Astrocyte (in vitro differentiated cells and primary cell): ENCODE measurements around the gene BCAT1. TPM values are rescaled to one million over a fixed set of nuclear protein-coding genes. Genes with fewer than 3 reads are reported as not detected.

ENCODE experiments used
- DNase-seq: peaks from one replicate; pipeline ENCODE4 v3.0.0-alpha.2; 2010; ENCODE audit warnings: low read depth
- FAIRE-seq: peaks from 2 replicates; lab custom pipeline; 2011; peaks lifted over from hg19 to GRCh38; lab: Jason Lieb, UNC
- H2AFZ ChIP-seq: 2 replicates; pipeline ENCODE4 v1.6.0; 2012; ENCODE audit warnings: low read depth, low read length, inconsistent platforms
- H3K27ac ChIP-seq: 2 replicates; pipeline ENCODE4 v1.5.1; 2011; ENCODE audit warnings: low read depth, low read length, inconsistent platforms
- H3K27me3 ChIP-seq: 2 replicates; pipeline ENCODE4 v1.6.0; 2011; ENCODE audit warnings: low read length, inconsistent platforms; ENCODE audit not compliant: insufficient read depth
- H3K36me3 ChIP-seq: 2 replicates; pipeline ENCODE4 v1.5.1; 2011; ENCODE audit warnings: low read length, inconsistent platforms; ENCODE audit not compliant: insufficient read depth
- H3K4me1 ChIP-seq: 2 replicates; pipeline ENCODE4 v1.5.1; 2011; ENCODE audit warnings: low read length, inconsistent platforms; ENCODE audit not compliant: insufficient read depth
- H3K4me2 ChIP-seq: 2 replicates; pipeline ENCODE4 v1.6.0; 2012; ENCODE audit warnings: low read length, inconsistent platforms
- H3K4me3 ChIP-seq: 2 replicates; pipeline ENCODE4 v1.5.1; 2011; ENCODE audit warnings: low read depth, mild to moderate bottlenecking, low read length, inconsistent platforms; ENCODE audit not compliant: insufficient read depth
- H3K79me2 ChIP-seq: 2 replicates; pipeline ENCODE4 v1.6.0; 2012; ENCODE audit warnings: mild to moderate bottlenecking, low read length, inconsistent platforms; ENCODE audit not compliant: insufficient read depth
- H3K9ac ChIP-seq: 2 replicates; pipeline ENCODE4 v1.6.0; 2012; ENCODE audit warnings: mild to moderate bottlenecking, low read length, inconsistent platforms
- H3K9me3 ChIP-seq: 2 replicates; pipeline ENCODE4 v1.5.1; 2012; ENCODE audit warnings: low read depth, mild to moderate bottlenecking, low read length, inconsistent platforms; ENCODE audit not compliant: insufficient read depth
- H4K20me1 ChIP-seq: 2 replicates; pipeline ENCODE4 v1.6.0; 2012; ENCODE audit warnings: low read length, inconsistent platforms; ENCODE audit not compliant: insufficient read depth
- H3K27ac Mint-ChIP-seq: one replicate; pipeline ENCODE4 v1.8.0; 2021; ENCODE audit warnings: mild to moderate bottlenecking, mixed read lengths; ENCODE audit not compliant: unreplicated experiment
- H3K27me3 Mint-ChIP-seq: one replicate; pipeline ENCODE4 v1.8.0; 2021; ENCODE audit warnings: low read depth, mixed read lengths; ENCODE audit not compliant: unreplicated experiment
- H3K36me3 Mint-ChIP-seq: one replicate; pipeline ENCODE4 v1.8.0; 2021; ENCODE audit warnings: low read depth, mixed read lengths; ENCODE audit not compliant: unreplicated experiment
- H3K4me1 Mint-ChIP-seq: one replicate; pipeline ENCODE4 v1.8.0; 2021; ENCODE audit warnings: low read depth, mixed read lengths; ENCODE audit not compliant: unreplicated experiment
- H3K4me3 Mint-ChIP-seq: one replicate; pipeline ENCODE4 v1.8.0; 2021; ENCODE audit warnings: mild to moderate bottlenecking, moderate library complexity, mixed read lengths; ENCODE audit not compliant: unreplicated experiment
- H3K9me3 Mint-ChIP-seq: one replicate; pipeline ENCODE4 v1.8.0; 2021; ENCODE audit warnings: mild to moderate bottlenecking, mixed read lengths; ENCODE audit not compliant: unreplicated experiment
- EZH2 ChIP-seq: IDR thresholded peaks from 2 replicates; pipeline ENCODE4 v1.6.1; 2012; ENCODE audit warnings: mild to moderate bottlenecking, low read length, inconsistent platforms; ENCODE audit not compliant: insufficient read depth
- total RNA-seq: library from RNA; stranded (reverse); gene quantifications from 2 replicates; pipeline ENCODE4 v1.2.1, GENCODE V29; 2021
- TF ChIP-seq, protein P1 (sequence below): IDR thresholded peaks from 2 replicates; pipeline ENCODE4 v1.5.1; 2011; ENCODE audit warnings: low read depth, mild to moderate bottlenecking, inconsistent platforms, low read length, moderate library complexity; ENCODE audit not compliant: insufficient read depth

Gene BCAT1
- total RNA-seq, 1 donor from 2014 or later, result 476 TPM

DNA sequence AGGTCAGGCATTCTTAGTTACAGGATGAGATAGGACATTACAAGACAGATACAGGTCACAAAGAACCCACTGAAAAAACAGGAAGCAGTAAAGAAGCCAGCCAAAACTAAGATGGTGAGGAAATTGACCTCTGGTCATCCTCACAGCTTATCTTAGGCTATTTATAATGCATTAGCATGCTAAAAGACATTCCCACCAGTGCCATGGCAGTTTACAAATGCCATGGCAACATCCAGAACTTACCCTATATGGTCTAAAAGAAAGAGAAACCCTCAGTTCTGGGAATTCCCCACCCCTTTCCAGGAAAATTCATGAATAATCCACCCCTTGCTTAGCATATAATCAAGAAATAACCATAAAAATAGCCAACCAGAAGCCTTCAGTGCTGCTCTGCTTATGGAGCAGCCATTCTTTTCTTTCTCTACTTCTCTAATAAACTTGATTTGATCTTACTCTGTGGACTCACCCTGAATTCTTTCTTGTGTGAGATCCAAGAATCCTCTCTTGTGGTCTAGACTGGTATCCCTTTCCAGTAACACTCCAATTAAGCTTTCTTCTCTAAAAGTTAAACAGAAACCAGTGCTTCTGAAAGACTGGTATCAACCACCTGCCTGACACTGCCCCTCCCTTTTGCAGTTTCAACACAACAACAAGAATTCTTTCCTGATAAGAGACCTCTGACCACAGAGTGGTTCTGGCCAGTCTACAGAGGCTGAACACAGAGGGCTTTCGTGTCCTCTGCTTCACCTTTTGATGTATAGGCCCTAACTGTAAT lies 86.9 kb downstream of the BCAT1 start:
- H3K4me3 Mint-ChIP-seq, result peak overlapping the region; percentile 63
- Histone ChIP-seq H4K20me1 (peaks cover 12% of the 10 kb centered on the region), H3K4me2 (peak overlapping the region; percentile 1), H3K27ac (peak overlapping the region; percentile 42), H3K27me3 (no peaks in the 10 kb centered on the region), H3K4me3 (no peak overlapping the region), H3K36me3 (peaks cover 3% of the 10 kb centered on the region), H2AFZ (no peak overlapping the region), H3K79me2 (no peaks in the 10 kb centered on the region), H3K4me1 (peaks cover 21% of the 10 kb centered on the region), H3K9ac (no peak overlapping the region), H3K9me3 (no peaks in the 10 kb centered on the region)
- H3K27me3 Mint-ChIP-seq, result no peaks in the 10 kb centered on the region
- H3K9me3 Mint-ChIP-seq, result peaks cover 2% of the 10 kb centered on the region
- TF ChIP-seq, protein P1, sequence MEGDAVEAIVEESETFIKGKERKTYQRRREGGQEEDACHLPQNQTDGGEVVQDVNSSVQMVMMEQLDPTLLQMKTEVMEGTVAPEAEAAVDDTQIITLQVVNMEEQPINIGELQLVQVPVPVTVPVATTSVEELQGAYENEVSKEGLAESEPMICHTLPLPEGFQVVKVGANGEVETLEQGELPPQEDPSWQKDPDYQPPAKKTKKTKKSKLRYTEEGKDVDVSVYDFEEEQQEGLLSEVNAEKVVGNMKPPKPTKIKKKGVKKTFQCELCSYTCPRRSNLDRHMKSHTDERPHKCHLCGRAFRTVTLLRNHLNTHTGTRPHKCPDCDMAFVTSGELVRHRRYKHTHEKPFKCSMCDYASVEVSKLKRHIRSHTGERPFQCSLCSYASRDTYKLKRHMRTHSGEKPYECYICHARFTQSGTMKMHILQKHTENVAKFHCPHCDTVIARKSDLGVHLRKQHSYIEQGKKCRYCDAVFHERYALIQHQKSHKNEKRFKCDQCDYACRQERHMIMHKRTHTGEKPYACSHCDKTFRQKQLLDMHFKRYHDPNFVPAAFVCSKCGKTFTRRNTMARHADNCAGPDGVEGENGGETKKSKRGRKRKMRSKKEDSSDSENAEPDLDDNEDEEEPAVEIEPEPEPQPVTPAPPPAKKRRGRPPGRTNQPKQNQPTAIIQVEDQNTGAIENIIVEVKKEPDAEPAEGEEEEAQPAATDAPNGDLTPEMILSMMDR, result no peak
- TF ChIP-seq EZH2, result no peak
- FAIRE-seq, result no peak
- DNase-seq, result peak; percentile 88
- H3K36me3 Mint-ChIP-seq, result peaks cover 32% of the 10 kb centered on the region
- H3K27ac Mint-ChIP-seq, result peak overlapping the region; percentile 95
- H3K4me1 Mint-ChIP-seq, result peaks cover 65% of the 10 kb centered on the region

DNA sequence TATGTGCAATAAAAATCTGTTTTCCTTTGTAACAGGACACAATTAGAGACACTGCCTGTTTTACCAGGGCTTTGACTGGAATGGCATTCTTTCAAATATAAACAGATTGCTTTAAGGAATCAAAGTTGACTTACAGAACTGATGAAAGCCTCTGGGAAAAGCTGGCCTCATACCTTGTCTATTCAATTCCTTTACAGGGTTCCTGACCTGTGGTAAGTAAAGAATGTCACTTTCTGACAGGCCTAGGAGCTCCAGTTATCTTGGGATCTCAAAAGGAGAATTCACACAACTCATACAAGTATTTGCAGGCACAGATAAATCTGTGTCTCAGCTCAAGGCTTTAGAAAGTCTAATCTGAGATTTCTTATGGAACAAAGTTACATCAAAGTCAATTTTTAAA lies 88.4 kb downstream of the BCAT1 start:
- no peaks in the 10 kb centered on the region for H3K9me3 ChIP-seq
- peaks cover 2% of the 10 kb centered on the region for H3K9me3 Mint-ChIP-seq
- H3K27me3 Mint-ChIP-seq, result no peaks in the 10 kb centered on the region
- no peaks in the 10 kb centered on the region for H3K27me3 ChIP-seq
- H3K4me3 Mint-ChIP-seq, result no peak overlapping the region
- H4K20me1 ChIP-seq, result peaks cover 12% of the 10 kb centered on the region
- H3K36me3 ChIP-seq, result peaks cover 3% of the 10 kb centered on the region
- H3K4me2 ChIP-seq, result no peak overlapping the region
- peaks cover 32% of the 10 kb centered on the region for H3K36me3 Mint-ChIP-seq
- peaks cover 25% of the 10 kb centered on the region for H3K4me1 ChIP-seq
- no peak overlapping the region for H3K4me3 ChIP-seq
- H3K27ac Mint-ChIP-seq, result peak overlapping the region; percentile 95
- no peak overlapping the region for H3K27ac ChIP-seq
- peaks cover 70% of the 10 kb centered on the region for H3K4me1 Mint-ChIP-seq
- H2AFZ ChIP-seq, result no peak overlapping the region
- H3K9ac ChIP-seq, result no peak overlapping the region
- DNase-seq (peak; percentile 76), FAIRE-seq (no peak)
- TF ChIP-seq, protein P1, result no peak
- TF ChIP-seq EZH2, result no peak
- no peaks in the 10 kb centered on the region for H3K79me2 ChIP-seq

- Mint-ChIP-seq H3K36me3 (peaks cover 26% of the 10 kb centered on the region), H3K9me3 (no peaks in the 10 kb centered on the region), H3K27ac (no peak overlapping the region), H3K4me1 (peaks cover 65% of the 10 kb centered on the region), H3K27me3 (no peaks in the 10 kb centered on the region), H3K4me3 (no peak overlapping the region)
- Histone ChIP-seq H2AFZ (no peak overlapping the region), H4K20me1 (peaks cover 3% of the 10 kb centered on the region), H3K27me3 (no peaks in the 10 kb centered on the region), H3K4me2 (no peak overlapping the region), H3K4me3 (no peak overlapping the region), H3K36me3 (peaks cover under 1% of the 10 kb centered on the region), H3K27ac (no peak overlapping the region), H3K79me2 (peaks cover 8% of the 10 kb centered on the region), H3K9me3 (no peaks in the 10 kb centered on the region), H3K9ac (no peak overlapping the region), H3K4me1 (peaks cover 25% of the 10 kb centered on the region)
- no peak for DNase-seq
- FAIRE-seq, result no peak
- TF ChIP-seq EZH2, result no peak
- TF ChIP-seq, protein P1, result no peak
Observed at GRCh38 chr12:24856541-24856940, 92.4 kb downstream of the BCAT1 start.
